Iris pigment epithelial cell (primary cell): ENCODE results near the gene VSTM5.
"Not testable (repeated sequence)": the region's sequence is repeated elsewhere in the genome, so short reads cannot be mapped to it uniquely, and the experiment has no call there.

Experiments
- DNase-seq: peaks from one replicate; pipeline ENCODE4 v3.0.0-alpha.2; 2011; ENCODE audit warnings: low read depth

The VSTM5 gene, protein sequence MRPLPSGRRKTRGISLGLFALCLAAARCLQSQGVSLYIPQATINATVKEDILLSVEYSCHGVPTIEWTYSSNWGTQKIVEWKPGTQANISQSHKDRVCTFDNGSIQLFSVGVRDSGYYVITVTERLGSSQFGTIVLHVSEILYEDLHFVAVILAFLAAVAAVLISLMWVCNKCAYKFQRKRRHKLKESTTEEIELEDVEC

DNA sequence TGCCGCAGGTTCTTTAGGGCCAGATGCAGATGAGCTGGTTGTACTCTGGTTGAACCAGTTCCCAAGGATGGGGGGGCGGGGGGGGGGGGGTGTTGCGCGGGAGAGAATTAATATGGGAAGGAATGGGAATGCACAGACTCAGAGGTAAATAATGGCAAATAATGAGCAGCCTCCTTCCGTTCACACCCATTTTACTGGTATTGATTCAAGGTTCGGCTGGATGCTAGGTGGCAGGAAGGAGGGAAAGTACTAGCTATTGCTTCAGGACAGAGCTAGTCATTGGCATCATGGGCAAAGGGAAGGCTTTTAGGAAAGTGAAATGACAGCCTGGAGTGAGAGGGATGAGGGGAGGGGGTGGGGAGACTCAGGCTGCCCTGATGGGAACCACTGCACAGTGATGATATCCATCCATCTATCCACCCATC, at the start of gene VSTM5:
TSS of gene VSTM5 (minus strand) at position 25 of the 425 bp plus-strand sequence. CDS start 116 bp downstream, outside the sequence.
- no peak for DNase-seq

GRCh38 chr11:93895106-93895862, 44.9 kb upstream of the VSTM5 start:
- DNase-seq = peak; percentile 76

GRCh38 chr11:93890391-93891051, 40.1 kb upstream of the VSTM5 start:
- no peak for DNase-seq

DNA sequence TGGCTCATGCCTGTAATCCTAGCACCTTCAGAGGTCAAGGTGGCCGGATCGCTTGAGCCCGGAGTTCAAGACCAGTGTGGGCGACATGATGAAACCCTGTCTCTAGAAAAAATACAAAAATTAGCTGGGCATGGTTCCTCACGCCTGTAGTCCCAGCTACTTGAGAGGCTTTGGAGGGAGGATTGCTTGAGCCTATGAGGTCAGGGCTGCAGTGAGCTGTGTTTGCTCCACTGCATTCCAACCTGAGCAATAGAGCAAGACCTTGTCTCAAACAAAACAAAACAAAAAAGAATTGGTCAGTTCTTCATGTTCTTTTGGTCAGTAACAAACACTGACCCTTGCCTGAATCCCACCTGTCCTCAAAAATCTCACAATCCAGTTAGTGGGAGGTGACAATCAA, 36.7 kb upstream of the VSTM5 start:
- DNase-seq = no peak

DNA sequence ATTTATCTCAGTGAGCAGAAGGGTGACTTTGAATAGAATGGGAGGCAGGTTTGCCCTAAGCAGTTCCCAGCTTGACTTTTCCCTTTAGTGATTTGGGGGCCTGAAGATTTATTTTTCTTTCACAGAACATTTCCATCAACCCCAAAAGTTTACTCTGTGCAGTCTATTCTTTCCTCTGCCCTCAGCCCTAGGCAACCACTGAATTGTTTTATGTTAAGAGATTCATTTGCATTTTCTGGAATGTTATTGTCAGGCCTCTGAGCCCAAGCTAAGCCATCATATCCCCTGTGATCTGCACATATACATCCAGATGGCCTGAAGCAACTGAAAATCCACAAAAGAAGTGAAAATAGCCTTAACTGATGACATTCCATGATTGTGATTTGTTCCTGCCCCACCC, 28.7 kb upstream of the VSTM5 start:
- DNase-seq = not testable (repeated sequence)

GRCh38 chr11:93875637-93876036, 25.2 kb upstream of the VSTM5 start:
- no peak for DNase-seq

GRCh38 chr11:93871526-93871925, 21.1 kb upstream of the VSTM5 start:
- no peak for DNase-seq

DNA sequence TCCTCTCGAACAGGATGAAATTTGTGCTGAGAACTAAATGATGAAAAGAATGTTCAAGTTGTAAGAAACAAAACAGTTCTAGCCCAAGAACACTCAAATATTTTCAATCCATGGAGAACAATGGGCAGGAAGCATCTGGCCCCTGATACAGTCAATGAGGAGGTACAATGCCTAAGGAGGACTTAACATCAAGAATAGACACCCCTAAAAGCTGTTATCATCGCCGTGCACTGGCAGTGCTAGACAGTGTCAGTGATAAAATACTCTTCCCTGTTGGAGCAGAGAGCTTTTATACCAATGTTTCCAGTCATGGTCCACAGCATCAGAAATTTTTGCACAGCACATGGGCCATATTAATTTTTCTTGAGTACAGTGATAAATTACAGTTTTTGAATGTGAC, 20.2 kb upstream of the VSTM5 start:
- no peak for DNase-seq

DNA sequence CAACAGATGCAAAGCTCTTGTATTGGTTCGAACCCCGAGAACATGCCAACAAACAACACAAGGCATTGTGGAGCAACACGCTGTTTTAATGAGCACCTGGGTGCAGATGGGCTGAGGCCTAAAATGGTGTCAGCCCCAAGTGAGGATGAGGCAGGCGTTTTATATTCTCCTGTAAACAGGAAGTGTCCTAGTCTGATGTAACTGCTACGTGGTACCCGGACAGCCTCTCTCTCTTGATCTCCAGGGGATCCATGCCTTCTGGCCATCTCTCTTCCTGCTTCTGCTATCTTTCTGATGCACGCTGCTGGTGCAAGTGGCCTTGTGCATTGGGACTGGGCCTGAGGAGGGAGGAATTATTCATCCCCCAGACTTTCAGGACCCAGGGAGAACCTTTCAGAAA, 19.4 kb upstream of the VSTM5 start:
- DNase-seq = no peak

- not testable (repeated sequence) for DNase-seq
Observed at GRCh38 chr11:93868404-93868803, 18.0 kb upstream of the VSTM5 start.

DNA sequence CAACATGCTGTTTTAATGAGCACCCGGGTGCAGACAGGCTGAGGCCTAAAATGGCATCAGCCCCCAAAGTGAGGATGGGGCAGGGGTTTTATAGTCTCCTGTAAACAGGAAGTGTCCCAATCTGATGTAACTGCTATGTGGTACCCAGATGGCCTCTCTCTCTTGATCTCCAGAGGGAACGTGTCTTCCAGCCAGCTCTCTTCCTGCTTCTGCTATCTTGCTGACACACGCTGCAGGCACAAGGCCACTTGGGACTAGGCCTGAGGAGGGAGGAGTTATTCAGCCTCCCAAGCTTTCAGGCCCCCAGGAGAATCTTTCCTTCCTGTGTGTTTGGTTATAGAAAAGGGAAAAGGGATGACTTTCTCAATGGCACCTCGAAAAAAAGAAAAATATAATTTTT, 11.4 kb upstream of the VSTM5 start:
- DNase-seq = no peak

GRCh38 chr11:93858121-93858775, 7.8 kb upstream of the VSTM5 start:
- no peak for DNase-seq

DNA sequence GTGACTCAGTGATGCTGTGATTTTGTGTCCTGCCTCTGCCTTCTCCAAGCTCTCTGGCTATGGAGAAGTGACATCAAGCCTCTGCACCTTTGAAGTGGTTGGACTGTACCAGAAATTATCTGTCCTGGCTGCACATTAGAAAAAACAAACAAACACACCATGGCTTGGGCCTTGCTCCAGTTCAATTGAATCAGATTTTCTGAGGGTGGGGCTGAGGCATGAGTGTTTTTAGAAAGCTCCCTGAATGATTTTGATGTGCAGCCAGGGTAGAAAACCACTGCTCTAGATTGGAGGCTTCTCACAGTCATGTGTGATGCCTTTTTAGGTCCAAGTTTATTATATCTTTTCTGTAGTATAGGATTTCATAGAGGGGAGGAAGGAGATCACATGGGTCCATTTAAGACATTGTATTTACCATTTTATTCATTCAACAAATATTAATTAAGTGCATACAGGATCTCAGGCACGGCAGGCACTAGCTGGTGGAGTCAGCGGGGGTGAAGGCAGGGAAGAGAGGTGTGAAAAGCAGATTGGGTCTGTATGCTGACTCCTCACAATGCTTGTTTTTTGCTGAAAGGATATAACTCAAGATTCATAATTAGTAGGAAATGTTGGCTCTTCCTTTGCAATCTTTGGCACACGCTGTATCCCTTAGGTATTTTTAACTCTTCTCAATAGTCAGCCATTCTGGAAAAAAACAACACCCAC, 7.1 kb upstream of the VSTM5 start:
- peak; percentile 9 for DNase-seq

- DNase-seq = no peak
Observed at GRCh38 chr11:93852242-93852641, 1.8 kb upstream of the VSTM5 start.

- peak; percentile 32 for DNase-seq
Observed at GRCh38 chr11:93849751-93850593, 446 bp downstream of the VSTM5 start.

- no peak for DNase-seq
Observed at GRCh38 chr11:93849201-93849600, 1.2 kb downstream of the VSTM5 start.

GRCh38 chr11:93846411-93846810, 4.0 kb downstream of the VSTM5 start:
- DNase-seq = peak; percentile 17

DNA sequence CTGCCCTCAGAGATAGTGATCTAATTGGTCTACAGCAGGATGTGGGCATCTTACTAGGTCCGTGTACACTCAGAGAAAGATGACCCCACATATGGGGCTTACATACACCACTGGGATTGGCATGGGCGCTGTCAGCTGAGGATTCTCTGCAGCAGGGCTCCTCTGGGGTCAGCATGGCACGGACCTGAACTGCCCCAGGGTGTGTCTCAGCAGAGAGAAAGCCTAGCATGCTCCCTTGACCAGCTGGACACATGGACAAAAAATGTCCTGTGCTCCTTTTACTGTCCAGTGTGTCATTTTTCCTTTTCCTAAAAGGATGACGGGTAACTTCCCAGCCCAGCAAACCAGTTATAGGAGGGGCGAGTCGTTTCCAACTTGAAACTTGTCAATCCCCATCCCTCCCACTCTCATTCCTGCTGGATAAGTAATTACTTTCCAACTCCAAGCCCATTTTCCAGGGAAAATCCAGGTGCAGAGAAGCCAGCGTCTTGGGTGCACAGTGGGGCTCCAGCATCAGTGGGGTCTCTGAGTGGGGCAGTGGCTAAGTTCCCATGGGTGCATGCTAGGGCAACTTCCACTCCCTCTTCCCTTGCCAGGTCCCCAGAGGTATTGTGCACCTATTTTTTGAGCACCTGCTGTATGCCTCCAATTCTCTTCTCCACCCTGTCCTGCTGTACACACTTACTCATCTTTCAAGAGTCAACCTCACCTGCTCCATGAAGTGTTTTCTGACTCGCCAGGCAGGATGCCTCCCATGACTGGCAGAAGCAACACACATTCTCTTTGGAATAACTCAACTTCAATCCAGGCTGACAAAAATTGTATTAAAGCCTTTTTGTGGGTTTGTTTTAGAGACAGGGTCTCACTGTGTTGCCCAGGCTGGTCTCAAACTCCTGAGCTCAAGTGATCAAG, 5.0 kb downstream of the VSTM5 start:
- no peak for DNase-seq

DNA sequence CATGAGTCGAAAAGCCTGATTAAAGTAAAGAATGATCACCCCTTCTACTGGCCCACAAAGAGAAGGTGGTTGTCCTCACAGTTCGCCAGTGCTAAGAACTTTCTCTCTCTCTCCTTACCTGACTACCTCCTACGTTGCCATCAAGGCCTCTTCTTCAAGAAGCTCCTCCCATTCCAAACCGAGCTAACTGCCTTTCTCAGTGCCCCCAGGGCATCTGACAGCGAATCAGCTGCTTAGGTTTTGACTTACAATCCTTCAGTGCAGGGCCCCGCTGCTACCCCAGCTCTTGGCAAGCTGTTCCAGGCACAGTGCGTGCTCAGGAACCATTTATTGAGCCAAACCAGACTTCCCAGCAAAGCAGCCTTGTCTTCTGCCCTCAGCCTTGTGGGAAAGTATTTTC, 5.8 kb downstream of the VSTM5 start:
- DNase-seq = no peak

GRCh38 chr11:93843906-93844305, 6.5 kb downstream of the VSTM5 start:
- no peak for DNase-seq
